ENCODE measurements around the gene POLRMT.

- TF ChIP-seq, protein P1, sequence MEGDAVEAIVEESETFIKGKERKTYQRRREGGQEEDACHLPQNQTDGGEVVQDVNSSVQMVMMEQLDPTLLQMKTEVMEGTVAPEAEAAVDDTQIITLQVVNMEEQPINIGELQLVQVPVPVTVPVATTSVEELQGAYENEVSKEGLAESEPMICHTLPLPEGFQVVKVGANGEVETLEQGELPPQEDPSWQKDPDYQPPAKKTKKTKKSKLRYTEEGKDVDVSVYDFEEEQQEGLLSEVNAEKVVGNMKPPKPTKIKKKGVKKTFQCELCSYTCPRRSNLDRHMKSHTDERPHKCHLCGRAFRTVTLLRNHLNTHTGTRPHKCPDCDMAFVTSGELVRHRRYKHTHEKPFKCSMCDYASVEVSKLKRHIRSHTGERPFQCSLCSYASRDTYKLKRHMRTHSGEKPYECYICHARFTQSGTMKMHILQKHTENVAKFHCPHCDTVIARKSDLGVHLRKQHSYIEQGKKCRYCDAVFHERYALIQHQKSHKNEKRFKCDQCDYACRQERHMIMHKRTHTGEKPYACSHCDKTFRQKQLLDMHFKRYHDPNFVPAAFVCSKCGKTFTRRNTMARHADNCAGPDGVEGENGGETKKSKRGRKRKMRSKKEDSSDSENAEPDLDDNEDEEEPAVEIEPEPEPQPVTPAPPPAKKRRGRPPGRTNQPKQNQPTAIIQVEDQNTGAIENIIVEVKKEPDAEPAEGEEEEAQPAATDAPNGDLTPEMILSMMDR (IDR thresholded peaks at IDR 0.05), result no peak
- TF ChIP-seq POLR2A (IDR thresholded peaks at IDR 0.05), result no peak
Observed at GRCh38 chr19:677601-678436, 44.5 kb upstream of the POLRMT start.

Measured in breast epithelium (tissue), 3 donors.